ENCODE measurements around the gene GCDH.

GCDH gene

GRCh38 chr19:12866416-12867119 is 24.4 kb upstream of the GCDH start:
- H3K18ac ChIP-seq (ENCODE audit: low read length): no peak overlapping the region
- no peak overlapping the region for H2BK120ac ChIP-seq (ENCODE audit: insufficient read depth, low read length, poor library complexity)
- no peak overlapping the region for H2AFZ ChIP-seq (ENCODE audit: insufficient read depth, low read length, poor library complexity)
- no peaks in the 10 kb centered on the region for H3K36me3 ChIP-seq (ENCODE audit: control insufficient read depth in 1 of 2, insufficient read depth in 2 of 2, low read length in 2 of 2)
- no peak overlapping the region for H3K4me2 ChIP-seq (ENCODE audit: low read length)
- no peak overlapping the region for H3K4ac ChIP-seq (ENCODE audit: low read depth, low read length)
- no peak overlapping the region for H2BK5ac ChIP-seq (ENCODE audit: low read depth, low read length, poor library complexity)
- peaks cover 4 to 5% of the 10 kb centered on the region in 2 experiments for H3K4me1 ChIP-seq (ENCODE audit: control insufficient read depth in 1 of 2, insufficient read depth in 2 of 2, low read length in 2 of 2)
- no peaks in the 10 kb centered on the region for H3K79me2 ChIP-seq (ENCODE audit: control insufficient read depth, insufficient read depth, low read length, poor library complexity)
- H3K14ac ChIP-seq (ENCODE audit: low read length): no peak overlapping the region
- no peak overlapping the region for H4K8ac ChIP-seq (ENCODE audit: low read depth, low read length)
- H3K9me3 ChIP-seq (ENCODE audit: insufficient read depth, low read depth, low read length): peaks cover 4% of the 10 kb centered on the region
- H3K4me3 ChIP-seq (ENCODE audit: low read depth, low read length): no peak overlapping the region
- H4K91ac ChIP-seq (ENCODE audit: low read depth, low read length): no peak overlapping the region
- H3K79me1 ChIP-seq (ENCODE audit: low read length): no peaks in the 10 kb centered on the region
- no peak overlapping the region for H3K9ac ChIP-seq (ENCODE audit: low read length)
- H3K27me3 ChIP-seq (ENCODE audit: insufficient read depth, low read length): no peaks in the 10 kb centered on the region
- H4K12ac ChIP-seq (ENCODE audit: low read depth, low read length): no peak overlapping the region
- no peak overlapping the region for H3K27ac ChIP-seq (ENCODE audit: low read depth, low read length)
- WGBS (ENCODE audit: extremely low coverage, insufficient coverage, insufficient read length): no CpG with 5 or more reads among the region's 29 CpGs
- H2BK12ac ChIP-seq (ENCODE audit: low read length): no peak overlapping the region
- DNase-seq: no peak
- no peak overlapping the region for H2AK5ac ChIP-seq (ENCODE audit: low read length)
- H3K23ac ChIP-seq (ENCODE audit: low read length): no peak overlapping the region

DNA sequence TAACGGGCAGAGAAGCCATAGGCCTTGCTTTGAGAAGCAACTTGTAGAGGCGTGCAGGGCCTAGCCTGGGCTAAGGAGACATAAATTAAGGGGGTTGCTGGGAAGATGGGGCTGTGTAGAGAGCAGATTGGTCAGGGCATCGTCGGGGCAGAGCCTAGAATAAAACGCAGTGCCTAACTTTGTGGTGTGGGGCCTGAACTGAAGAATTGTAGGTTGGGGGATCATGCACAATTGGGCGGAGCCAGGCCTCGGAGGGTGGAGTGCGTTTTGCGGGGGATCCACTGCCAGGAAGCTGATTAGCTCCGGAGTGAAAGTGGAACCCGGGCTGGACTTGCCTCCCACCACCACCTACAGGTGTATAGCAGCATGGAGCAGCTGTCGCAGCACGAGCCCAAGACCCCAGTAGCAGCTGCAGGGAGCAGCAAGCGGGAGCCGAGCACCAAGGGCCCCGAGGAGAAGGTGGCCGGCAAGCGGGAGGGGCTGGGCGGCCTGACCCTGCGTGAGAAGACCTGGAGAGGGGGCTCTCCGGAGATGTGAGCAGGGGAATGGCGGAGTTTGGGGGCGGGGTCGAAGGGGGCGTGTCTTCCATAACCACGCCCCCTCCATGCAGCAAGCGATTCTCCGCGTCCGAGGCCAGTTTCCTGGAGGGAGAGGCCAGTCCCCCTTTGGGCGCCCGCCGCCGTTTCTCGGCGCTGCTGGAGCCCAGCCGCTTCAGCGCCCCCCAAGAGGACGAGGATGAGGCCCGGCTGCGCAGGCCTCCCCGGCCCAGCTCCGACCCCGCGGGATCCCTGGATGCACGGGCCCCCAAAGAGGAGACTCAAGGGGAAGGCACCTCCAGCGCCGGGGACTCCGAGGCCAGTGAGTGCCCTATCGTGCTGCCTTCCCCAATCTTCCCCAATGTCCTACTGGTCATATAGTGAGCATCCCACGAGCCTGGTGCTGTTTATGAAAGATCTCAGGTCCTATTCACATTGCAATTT is 23.6 kb upstream of the GCDH start:
- no peak overlapping the region for H2BK5ac ChIP-seq (ENCODE audit: low read depth, low read length, poor library complexity)
- H3K27ac ChIP-seq (ENCODE audit: low read depth, low read length): no peak overlapping the region
- H3K23ac ChIP-seq (ENCODE audit: low read length): no peak overlapping the region
- H3K79me1 ChIP-seq (ENCODE audit: low read length): no peaks in the 10 kb centered on the region
- H4K8ac ChIP-seq (ENCODE audit: low read depth, low read length): peak overlapping the region; percentile 70
- H3K4me1 ChIP-seq (ENCODE audit: control insufficient read depth in 1 of 2, insufficient read depth in 2 of 2, low read length in 2 of 2): peaks cover 4 to 5% of the 10 kb centered on the region in 2 experiments
- H3K9ac ChIP-seq (ENCODE audit: low read length): no peak overlapping the region
- no peak overlapping the region for H4K91ac ChIP-seq (ENCODE audit: low read depth, low read length)
- peak overlapping the region; percentile 23 for H4K12ac ChIP-seq (ENCODE audit: low read depth, low read length)
- no peak overlapping the region for H2AK5ac ChIP-seq (ENCODE audit: low read length)
- peak in 1 of 2 donors; percentile 45 for DNase-seq
- H3K14ac ChIP-seq (ENCODE audit: low read length): peak overlapping the region; percentile 24
- peak overlapping the region; percentile 58 for H3K4me3 ChIP-seq (ENCODE audit: low read depth, low read length)
- H2BK120ac ChIP-seq (ENCODE audit: insufficient read depth, low read length, poor library complexity): no peak overlapping the region
- no CpG with 5 or more reads among the region's 51 CpGs for WGBS (ENCODE audit: extremely low coverage, insufficient coverage, insufficient read length)
- H3K18ac ChIP-seq (ENCODE audit: low read length): no peak overlapping the region
- no peaks in the 10 kb centered on the region for H3K27me3 ChIP-seq (ENCODE audit: insufficient read depth, low read length)
- no peak overlapping the region for H3K4ac ChIP-seq (ENCODE audit: low read depth, low read length)
- no peaks in the 10 kb centered on the region for H3K36me3 ChIP-seq (ENCODE audit: control insufficient read depth in 1 of 2, insufficient read depth in 2 of 2, low read length in 2 of 2)
- peak overlapping the region; percentile 66 for H3K4me2 ChIP-seq (ENCODE audit: low read length)
- peak overlapping the region; percentile 53 for H2AFZ ChIP-seq (ENCODE audit: insufficient read depth, low read length, poor library complexity)
- peaks cover 5% of the 10 kb centered on the region for H3K9me3 ChIP-seq (ENCODE audit: insufficient read depth, low read depth, low read length)
- no peaks in the 10 kb centered on the region for H3K79me2 ChIP-seq (ENCODE audit: control insufficient read depth, insufficient read depth, low read length, poor library complexity)
- no peak overlapping the region for H2BK12ac ChIP-seq (ENCODE audit: low read length)

DNA sequence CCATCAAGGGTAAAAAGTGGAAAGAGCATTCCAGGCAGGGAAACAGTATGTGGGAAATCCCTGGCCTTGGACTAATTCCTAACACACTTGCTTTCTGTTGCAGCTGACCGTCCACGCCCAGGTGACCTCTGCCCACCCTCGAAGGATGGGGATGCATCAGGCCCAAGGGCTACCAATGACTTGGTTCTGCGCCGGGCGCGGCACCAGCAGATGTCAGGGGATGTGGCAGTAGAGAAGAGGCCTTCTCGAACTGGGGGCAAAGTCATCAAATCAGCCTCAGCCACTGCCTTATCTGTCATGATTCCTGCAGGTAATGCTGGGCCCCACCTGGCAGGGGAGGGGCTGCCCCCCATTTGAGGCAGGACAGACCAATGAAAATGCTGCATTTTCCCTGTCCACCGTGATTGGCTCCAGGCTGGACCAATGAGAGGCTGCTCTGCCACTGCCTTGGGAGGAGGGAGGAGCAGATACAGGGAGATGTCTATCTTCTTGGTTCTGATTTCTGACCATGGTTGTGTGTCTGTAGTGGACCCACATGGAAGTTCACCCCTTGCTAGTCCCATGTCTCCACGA is 22.3 kb upstream of the GCDH start:
- Histone ChIP-seq H3K18ac (ENCODE audit: low read length) (no peak overlapping the region), H2AFZ (ENCODE audit: insufficient read depth, low read length, poor library complexity) (no peak overlapping the region), H2BK12ac (ENCODE audit: low read length) (no peak overlapping the region), H3K27ac (ENCODE audit: low read depth, low read length) (no peak overlapping the region), H3K9ac (ENCODE audit: low read length) (no peak overlapping the region), H3K4ac (ENCODE audit: low read depth, low read length) (no peak overlapping the region), H3K79me2 (ENCODE audit: control insufficient read depth, insufficient read depth, low read length, poor library complexity) (no peaks in the 10 kb centered on the region), H4K91ac (ENCODE audit: low read depth, low read length) (no peak overlapping the region), H2BK5ac (ENCODE audit: low read depth, low read length, poor library complexity) (no peak overlapping the region), H3K4me3 (ENCODE audit: low read depth, low read length) (no peak overlapping the region), H3K36me3 (ENCODE audit: control insufficient read depth in 1 of 2, insufficient read depth in 2 of 2, low read length in 2 of 2) (peaks cover 3 to 6% of the 10 kb centered on the region in 2 experiments), H4K8ac (ENCODE audit: low read depth, low read length) (no peak overlapping the region), H2AK5ac (ENCODE audit: low read length) (no peak overlapping the region), H3K27me3 (ENCODE audit: insufficient read depth, low read length) (no peaks in the 10 kb centered on the region), H4K12ac (ENCODE audit: low read depth, low read length) (no peak overlapping the region), H3K4me1 (ENCODE audit: control insufficient read depth in 1 of 2, insufficient read depth in 2 of 2, low read length in 2 of 2) (peaks cover 4 to 5% of the 10 kb centered on the region in 2 experiments), H3K23ac (ENCODE audit: low read length) (no peak overlapping the region), H3K9me3 (ENCODE audit: insufficient read depth, low read depth, low read length) (peaks cover 13% of the 10 kb centered on the region), H3K4me2 (ENCODE audit: low read length) (no peak overlapping the region), H2BK120ac (ENCODE audit: insufficient read depth, low read length, poor library complexity) (no peak overlapping the region), H3K14ac (ENCODE audit: low read length) (no peak overlapping the region), H3K79me1 (ENCODE audit: low read length) (no peaks in the 10 kb centered on the region)
- no peak for DNase-seq
- no CpG with 5 or more reads among the region's 10 CpGs for WGBS (ENCODE audit: extremely low coverage, insufficient coverage, insufficient read length)

DNA sequence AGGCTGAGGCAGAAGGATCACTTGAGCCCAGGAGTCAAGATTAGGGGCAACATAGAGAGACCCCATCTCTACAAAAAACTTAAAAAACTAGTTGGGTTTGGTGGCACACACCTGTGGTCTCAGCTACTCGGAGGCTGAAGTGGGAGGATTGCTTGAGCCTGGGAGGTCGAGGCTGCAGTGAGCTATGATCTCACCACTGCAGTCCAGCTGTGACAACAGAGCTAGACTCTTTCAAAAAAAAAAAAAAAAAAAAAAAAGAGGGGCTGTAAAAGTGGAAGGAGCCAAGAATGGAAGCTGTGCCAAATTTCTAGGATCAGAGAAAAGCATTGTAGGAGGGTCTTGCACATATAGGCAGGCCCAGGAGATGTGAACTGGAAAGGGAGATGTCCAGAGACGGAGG is 19.3 kb upstream of the GCDH start:
- Histone ChIP-seq H3K4me1 (ENCODE audit: control insufficient read depth in 1 of 2, insufficient read depth in 2 of 2, low read length in 2 of 2) (peaks cover 0 to 5% of the 10 kb centered on the region in 2 experiments), H4K12ac (ENCODE audit: low read depth, low read length) (no peak overlapping the region), H3K79me1 (ENCODE audit: low read length) (no peaks in the 10 kb centered on the region), H3K9ac (ENCODE audit: low read length) (no peak overlapping the region), H3K23ac (ENCODE audit: low read length) (no peak overlapping the region), H3K79me2 (ENCODE audit: control insufficient read depth, insufficient read depth, low read length, poor library complexity) (no peaks in the 10 kb centered on the region), H2AFZ (ENCODE audit: insufficient read depth, low read length, poor library complexity) (no peak overlapping the region), H2BK5ac (ENCODE audit: low read depth, low read length, poor library complexity) (no peak overlapping the region), H3K4me2 (ENCODE audit: low read length) (no peak overlapping the region), H3K4ac (ENCODE audit: low read depth, low read length) (no peak overlapping the region), H3K14ac (ENCODE audit: low read length) (no peak overlapping the region), H2BK120ac (ENCODE audit: insufficient read depth, low read length, poor library complexity) (no peak overlapping the region), H3K18ac (ENCODE audit: low read length) (no peak overlapping the region), H2BK12ac (ENCODE audit: low read length) (no peak overlapping the region), H4K91ac (ENCODE audit: low read depth, low read length) (no peak overlapping the region), H3K4me3 (ENCODE audit: low read depth, low read length) (no peak overlapping the region), H4K8ac (ENCODE audit: low read depth, low read length) (no peak overlapping the region), H3K36me3 (ENCODE audit: control insufficient read depth in 1 of 2, insufficient read depth in 2 of 2, low read length in 2 of 2) (peaks cover 5 to 10% of the 10 kb centered on the region in 2 experiments), H3K9me3 (ENCODE audit: insufficient read depth, low read depth, low read length) (peaks cover 15% of the 10 kb centered on the region), H3K27ac (ENCODE audit: low read depth, low read length) (no peak overlapping the region), H3K27me3 (ENCODE audit: insufficient read depth, low read length) (no peaks in the 10 kb centered on the region), H2AK5ac (ENCODE audit: low read length) (no peak overlapping the region)
- no CpG with 5 or more reads among the region's 3 CpGs for whole genome bisulfite sequencing (ENCODE audit: extremely low coverage, insufficient coverage, insufficient read length)
- no peak for DNase-seq
